GM13977 (cell line): ENCODE data around the gene ARPC3.
"Not testable (repeated sequence)": the region's sequence is repeated elsewhere in the genome, so short reads cannot be mapped to it uniquely, and the experiment has no call there.

Source experiments
- DNase-seq: peaks from one replicate; pipeline ENCODE4 v3.0.0; 2012; ENCODE audit warnings: low spot score
- in situ Hi-C: fragments of 300-500 bp; cut with MboI; formaldehyde crosslinking; loops from one replicate; pipeline ENCODE4 v1.12.0; 2022; ENCODE audit warnings: low sequenced_read_pairs, low pct_unique_long_range_greater_than_20kb, mixed read lengths, inconsistent platforms; ENCODE audit not compliant: unreplicated experiment
- TF ChIP-seq, protein P1 (sequence below): IDR thresholded peaks from 2 replicates; pipeline ENCODE4 v1.5.1; 2012; ENCODE audit warnings: mild to moderate bottlenecking, control low read depth; ENCODE audit not compliant: insufficient read depth; ENCODE audit errors: extremely low read depth, missing control alignments

ARPC3 gene

DNA sequence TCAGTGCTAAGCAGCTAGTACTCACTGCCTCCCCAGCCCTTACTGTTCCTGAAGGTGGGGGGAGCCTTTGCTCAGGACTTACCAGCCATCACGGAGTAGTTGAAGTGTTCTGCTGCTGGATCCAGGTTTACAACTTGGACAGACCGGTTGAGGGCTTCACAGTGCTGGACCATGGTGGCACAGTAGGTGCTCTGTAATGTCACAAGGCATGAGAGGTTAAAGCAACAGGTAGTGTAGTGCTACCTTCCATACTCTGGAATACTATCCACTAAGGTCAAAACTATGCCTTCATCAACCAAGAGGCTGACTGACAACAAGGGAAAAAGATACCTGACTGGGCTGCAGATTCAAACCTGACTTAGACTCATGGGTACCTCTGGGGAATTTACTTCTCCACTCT, 14.9 kb upstream of the ARPC3 start:
- TF ChIP-seq, protein P1, sequence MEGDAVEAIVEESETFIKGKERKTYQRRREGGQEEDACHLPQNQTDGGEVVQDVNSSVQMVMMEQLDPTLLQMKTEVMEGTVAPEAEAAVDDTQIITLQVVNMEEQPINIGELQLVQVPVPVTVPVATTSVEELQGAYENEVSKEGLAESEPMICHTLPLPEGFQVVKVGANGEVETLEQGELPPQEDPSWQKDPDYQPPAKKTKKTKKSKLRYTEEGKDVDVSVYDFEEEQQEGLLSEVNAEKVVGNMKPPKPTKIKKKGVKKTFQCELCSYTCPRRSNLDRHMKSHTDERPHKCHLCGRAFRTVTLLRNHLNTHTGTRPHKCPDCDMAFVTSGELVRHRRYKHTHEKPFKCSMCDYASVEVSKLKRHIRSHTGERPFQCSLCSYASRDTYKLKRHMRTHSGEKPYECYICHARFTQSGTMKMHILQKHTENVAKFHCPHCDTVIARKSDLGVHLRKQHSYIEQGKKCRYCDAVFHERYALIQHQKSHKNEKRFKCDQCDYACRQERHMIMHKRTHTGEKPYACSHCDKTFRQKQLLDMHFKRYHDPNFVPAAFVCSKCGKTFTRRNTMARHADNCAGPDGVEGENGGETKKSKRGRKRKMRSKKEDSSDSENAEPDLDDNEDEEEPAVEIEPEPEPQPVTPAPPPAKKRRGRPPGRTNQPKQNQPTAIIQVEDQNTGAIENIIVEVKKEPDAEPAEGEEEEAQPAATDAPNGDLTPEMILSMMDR = no peak
- DNase-seq = no peak
- in situ Hi-C loops = loop anchor here (10.0 kb wide), 1 partner anchor 140 kb away; no protein-coding TSS in a partner anchor

DNA sequence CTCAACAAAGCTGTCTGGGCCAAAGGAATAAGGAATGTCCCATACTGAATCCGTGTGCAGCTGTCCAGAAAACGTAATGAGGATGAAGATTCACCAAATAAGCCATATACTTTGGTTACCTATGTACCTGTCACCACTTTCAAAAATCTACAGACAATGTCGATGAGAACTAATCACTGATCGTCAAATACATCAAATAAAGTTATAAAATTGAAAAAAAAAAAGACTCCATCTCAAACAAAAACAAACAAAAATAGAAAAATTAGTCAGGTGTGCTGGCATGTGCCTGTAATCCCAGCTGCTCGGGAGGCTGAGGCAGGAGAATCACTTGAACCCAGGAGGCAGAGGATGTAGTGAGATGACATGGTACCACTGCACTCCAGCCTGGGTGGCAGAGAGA, 11.1 kb upstream of the ARPC3 start:
- in situ Hi-C loops = loop anchor here (10.0 kb wide), 1 partner anchor 144 kb away; no protein-coding TSS in a partner anchor
- not testable (repeated sequence) for DNase-seq

GRCh38 chr12:110458756-110459155, 8.6 kb upstream of the ARPC3 start:
- TF ChIP-seq, protein P1 = no peak
- no peak for DNase-seq
- in situ Hi-C loops = loop anchor here (10.0 kb wide), 1 partner anchor 366 kb away; no protein-coding TSS in a partner anchor

GRCh38 chr12:110453569-110454296, 3.6 kb upstream of the ARPC3 start:
- no peak for DNase-seq
- TF ChIP-seq, protein P1 = no peak
- in situ Hi-C loops = loop anchor here (10.0 kb wide), 1 partner anchor 371 kb away; no protein-coding TSS in a partner anchor

GRCh38 chr12:110451263-110451662, 1.1 kb upstream of the ARPC3 start:
- TF ChIP-seq, protein P1 = no peak
- in situ Hi-C loops = loop anchor here (10.0 kb wide), 1 partner anchor 374 kb away; no protein-coding TSS in a partner anchor
- DNase-seq = no peak

DNA sequence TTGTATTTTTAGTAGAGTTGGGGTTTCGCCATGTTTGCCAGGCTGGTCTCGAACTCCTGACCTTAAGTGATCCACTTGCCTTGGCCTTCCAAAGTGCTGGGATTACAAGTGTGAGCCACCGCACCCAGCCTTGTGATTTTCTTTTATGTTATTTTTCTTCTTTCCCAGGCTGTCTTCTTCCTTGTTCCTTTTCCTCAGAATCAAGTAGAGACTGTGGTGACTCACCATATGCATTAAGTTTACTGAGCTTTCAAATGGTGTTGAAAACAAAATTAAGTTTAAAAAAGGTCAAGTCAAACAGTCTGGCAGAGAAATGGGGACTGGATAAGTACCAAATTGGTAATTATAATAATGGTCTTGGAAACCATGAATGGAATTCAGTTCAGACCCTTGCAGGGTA, 5.7 kb downstream of the ARPC3 start:
- DNase-seq = no peak
- TF ChIP-seq, protein P1 = no peak
- in situ Hi-C loops = no loop called here

DNA sequence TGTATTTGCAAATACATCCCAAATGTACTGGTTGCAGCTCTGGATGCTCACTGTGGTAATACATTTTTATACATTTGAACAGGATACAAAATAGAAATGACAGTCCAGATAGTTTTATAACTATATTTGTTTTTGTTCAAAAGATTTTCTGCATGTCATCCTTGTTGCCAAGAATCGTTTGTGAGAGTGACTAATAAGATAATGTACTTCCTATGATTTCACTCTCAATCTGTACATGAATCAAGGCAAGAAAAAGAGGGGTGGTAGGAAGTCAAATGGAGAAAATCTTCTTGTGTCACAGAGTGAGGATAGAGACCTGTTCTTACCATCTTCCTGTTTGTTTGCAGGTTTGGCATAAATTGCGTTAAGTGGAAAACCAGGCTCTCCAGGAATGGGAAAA, 13.9 kb downstream of the ARPC3 start:
- TF ChIP-seq, protein P1 = no peak
- no peak for DNase-seq
- in situ Hi-C loops = no loop called here
